ENCODE results near the gene CDH4.

GRCh38 chr20:61949714-61950640 lies 697.9 kb downstream of the CDH4 start:
- TF ChIP-seq TAF1 (IDR thresholded peaks at IDR 0.05; ENCODE audit: borderline replicate concordance, insufficient read depth, low read length) (no peak), POLR2AphosphoS5 (IDR thresholded peaks at IDR 0.05; ENCODE audit: low read depth, low read length) (no peak)
- TF ChIP-seq, protein P1, sequence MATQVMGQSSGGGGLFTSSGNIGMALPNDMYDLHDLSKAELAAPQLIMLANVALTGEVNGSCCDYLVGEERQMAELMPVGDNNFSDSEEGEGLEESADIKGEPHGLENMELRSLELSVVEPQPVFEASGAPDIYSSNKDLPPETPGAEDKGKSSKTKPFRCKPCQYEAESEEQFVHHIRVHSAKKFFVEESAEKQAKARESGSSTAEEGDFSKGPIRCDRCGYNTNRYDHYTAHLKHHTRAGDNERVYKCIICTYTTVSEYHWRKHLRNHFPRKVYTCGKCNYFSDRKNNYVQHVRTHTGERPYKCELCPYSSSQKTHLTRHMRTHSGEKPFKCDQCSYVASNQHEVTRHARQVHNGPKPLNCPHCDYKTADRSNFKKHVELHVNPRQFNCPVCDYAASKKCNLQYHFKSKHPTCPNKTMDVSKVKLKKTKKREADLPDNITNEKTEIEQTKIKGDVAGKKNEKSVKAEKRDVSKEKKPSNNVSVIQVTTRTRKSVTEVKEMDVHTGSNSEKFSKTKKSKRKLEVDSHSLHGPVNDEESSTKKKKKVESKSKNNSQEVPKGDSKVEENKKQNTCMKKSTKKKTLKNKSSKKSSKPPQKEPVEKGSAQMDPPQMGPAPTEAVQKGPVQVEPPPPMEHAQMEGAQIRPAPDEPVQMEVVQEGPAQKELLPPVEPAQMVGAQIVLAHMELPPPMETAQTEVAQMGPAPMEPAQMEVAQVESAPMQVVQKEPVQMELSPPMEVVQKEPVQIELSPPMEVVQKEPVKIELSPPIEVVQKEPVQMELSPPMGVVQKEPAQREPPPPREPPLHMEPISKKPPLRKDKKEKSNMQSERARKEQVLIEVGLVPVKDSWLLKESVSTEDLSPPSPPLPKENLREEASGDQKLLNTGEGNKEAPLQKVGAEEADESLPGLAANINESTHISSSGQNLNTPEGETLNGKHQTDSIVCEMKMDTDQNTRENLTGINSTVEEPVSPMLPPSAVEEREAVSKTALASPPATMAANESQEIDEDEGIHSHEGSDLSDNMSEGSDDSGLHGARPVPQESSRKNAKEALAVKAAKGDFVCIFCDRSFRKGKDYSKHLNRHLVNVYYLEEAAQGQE (IDR thresholded peaks at IDR 0.05; ENCODE audit: insufficient read depth in 1 of 2, low read depth in 2 of 2, low read length in 2 of 2) = no peak

All from PFSK-1 (cell line).